ENCODE results near the gene RASA3.
"Not testable (repeated sequence)": the region's sequence is repeated elsewhere in the genome, so short reads cannot be mapped to it uniquely, and the experiment has no call there.

RASA3 gene

DNA sequence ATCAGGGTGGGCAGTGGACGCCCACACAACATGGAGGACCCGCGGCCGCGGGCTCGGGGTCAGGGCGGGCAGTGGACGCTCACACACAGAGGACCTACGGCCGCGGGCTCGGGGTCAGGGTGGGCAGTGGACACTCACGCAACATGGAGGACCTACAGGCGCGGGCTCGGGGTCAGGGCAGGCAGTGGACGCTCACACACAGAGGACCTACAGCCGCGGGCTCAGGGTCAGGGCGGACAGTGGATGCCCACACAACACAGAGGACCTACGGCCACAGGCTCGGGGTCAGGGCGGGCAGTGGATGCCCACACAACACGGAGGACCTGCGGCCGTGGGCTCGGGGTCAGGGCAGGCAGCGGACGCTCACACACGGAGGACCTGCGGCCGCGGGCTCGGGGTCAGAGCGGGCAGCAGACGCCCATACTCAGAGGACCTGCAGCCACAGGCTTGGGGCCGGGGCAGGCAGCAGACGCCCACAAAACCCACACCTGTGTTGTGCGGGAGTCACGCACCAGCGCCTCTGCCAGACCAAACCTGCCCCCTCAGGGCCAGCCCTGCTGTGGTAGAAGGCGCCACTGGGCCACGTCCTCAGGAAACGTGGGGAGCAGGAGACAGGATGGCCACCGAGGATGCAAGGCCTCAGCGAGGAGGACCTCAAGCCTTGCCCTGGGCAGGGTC is 131.0 kb downstream of the RASA3 start:
- no peak for DNase-seq (ENCODE audit: low read depth)

DNA sequence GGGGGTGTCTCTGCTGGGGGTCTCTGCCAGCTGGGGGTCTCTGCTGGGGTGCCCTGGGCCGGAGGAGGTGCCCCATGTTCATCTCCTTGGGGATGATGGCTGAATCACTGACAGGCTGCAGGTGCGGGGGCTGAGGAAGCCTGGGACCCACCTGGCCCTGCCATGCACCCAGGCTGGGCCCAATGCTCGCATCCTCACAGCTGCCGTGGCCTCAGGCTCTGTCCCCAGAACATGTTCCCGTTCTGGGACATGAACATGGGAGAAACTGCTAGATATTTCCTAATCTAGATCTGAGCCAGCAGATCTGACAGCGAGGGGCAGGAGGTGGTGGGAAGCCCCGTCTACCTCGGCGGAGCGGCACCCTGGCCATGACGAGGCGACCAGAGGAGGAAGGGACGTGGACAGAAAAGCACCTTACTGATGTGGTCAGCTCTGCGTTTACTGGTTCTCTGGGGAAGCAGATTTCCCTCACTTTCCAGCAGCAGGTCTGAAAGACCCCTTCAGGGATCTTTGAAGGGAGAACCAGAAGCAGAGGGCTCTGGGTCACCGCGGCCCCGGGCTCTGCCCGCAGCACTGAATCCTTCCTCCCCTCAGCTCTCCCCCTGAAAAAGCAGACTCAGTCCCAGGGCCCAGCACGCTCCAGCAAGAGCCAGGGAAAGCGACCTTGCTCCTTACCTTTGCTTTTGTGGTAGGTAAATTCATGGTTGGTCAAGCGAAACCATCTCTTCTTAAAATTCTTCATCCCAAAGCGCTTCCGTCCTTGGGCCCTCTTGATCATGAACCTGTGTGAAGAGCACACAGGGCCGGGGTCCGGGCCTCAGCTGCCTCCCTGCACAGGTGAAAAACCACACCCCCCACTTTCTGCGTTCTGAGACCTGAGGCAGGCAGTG is 132.0 kb downstream of the RASA3 start:
- DNase-seq (ENCODE audit: low read depth) = no peak

- DNase-seq (ENCODE audit: low read depth) = no peak
These were observed 132.9 kb downstream of the RASA3 start for GRCh38 chr13:113999618-113999910.

- no peak for DNase-seq (ENCODE audit: low read depth)
These were observed 133.4 kb downstream of the RASA3 start for GRCh38 chr13:113998781-113999617.

- peak; percentile 72 for DNase-seq (ENCODE audit: low read depth)
These were observed 134.3 kb downstream of the RASA3 start for GRCh38 chr13:113997845-113998751.

DNA sequence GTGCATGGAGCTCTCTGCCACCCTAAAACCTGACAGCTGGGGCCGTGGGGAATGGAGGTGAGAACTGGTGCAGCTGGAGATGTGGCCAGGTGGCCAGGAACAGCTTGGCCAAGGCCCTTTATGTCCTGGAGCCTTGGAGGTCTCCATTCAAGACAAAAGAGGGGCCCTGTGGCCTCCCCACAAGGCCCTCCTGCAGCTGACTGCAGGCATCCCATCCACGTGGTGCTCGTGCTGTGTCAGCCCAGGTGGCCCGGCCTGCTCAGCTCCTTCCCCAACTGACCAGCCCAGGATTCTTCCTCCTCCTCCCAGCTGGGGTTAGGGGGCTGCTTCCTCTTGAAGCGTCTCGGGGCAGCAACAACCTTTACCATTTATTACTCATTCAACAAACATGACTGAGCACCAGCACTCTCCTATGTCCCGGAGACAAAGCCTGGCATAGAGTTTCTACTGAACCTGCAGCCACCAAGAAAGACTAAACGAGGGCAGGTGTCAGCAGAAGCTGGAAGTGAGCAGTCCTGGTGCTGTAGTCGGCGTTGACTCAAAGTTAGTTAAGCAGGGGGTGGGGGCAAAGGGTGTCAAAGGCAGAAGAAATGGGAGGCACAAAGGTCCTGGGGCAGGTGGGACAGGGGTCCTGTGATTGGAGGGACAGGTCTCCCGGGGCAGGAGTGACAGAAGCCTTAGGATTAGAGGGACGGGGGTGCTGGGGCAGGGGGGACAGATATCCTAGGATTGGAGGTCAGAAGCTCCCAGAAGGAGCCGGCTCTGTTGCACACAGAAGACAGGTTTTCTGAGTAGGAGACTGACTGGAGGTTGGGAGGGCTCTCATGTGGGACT is 135.3 kb downstream of the RASA3 start:
- DNase-seq (ENCODE audit: low read depth) = no peak

DNA sequence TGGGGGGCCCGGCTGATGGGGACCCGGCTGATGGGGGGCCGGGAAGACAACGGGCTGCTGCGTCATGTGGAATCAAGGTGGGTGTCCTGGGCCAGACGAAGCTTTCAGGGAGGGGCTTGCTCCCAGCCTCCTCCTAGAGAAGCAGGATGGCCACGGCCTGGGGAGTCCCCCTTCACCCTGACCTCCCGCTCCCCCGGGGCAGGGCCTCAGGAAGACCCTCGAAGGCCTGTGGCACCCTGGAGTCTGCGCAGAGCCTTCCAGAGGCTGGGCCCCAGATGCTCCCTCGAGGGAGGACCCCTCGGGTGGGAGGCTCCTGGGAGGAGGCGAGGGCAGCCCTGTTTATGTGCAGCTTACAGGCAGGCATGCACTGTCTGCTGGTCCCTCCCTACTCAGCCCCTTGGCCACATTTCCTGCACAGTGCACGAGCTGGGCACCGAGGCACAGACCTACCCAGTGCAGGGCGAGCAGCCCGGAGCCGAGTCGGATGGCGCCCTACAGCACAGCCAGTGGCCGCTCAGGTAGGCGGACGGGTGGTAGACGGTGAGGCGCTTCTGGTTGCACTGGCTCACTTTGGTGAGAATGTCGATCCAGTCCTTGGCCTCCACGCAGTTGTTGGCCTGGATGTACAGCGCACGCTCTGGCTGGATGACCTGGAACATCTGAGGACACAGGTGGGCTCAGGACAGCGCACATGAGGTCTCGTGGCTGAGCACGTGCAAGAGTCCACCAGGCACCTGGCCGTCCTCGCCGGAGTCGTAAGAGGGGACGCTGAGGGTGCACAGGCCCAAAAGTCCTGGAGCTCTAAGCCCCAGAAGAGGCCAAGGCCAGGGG is 136.1 kb downstream of the RASA3 start:
- DNase-seq (ENCODE audit: low read depth) = no peak

DNA sequence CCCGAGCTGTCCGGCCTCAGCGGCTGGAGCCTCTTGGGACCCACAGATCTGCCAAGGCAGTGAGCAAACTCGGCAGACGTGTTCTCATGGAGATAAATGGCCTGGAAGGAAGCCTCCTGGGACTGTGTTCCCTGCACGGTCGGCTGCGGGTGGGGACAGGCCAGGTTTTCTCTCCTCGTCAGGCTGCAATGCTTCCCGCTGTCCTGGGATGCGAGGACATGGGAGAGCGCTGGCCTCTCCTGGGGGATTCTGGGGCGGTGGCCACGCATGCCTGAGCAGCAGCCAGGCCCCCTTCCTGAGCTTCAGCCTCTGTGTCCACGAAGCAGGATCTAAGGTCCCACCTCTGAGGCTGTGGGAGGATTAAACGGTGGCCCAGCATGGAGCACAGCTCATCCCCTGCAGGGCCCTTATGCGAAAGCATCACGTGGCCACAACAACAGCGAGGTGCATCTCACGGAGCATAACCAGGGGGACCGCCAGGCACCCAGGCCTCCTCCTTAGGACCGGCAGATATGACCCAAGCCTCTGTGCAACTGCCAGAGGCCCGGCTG is 137.3 kb downstream of the RASA3 start:
- DNase-seq (ENCODE audit: low read depth) = no peak

- no peak for DNase-seq (ENCODE audit: low read depth)
These were observed 140.0 kb downstream of the RASA3 start for GRCh38 chr13:113992276-113993005.

DNA sequence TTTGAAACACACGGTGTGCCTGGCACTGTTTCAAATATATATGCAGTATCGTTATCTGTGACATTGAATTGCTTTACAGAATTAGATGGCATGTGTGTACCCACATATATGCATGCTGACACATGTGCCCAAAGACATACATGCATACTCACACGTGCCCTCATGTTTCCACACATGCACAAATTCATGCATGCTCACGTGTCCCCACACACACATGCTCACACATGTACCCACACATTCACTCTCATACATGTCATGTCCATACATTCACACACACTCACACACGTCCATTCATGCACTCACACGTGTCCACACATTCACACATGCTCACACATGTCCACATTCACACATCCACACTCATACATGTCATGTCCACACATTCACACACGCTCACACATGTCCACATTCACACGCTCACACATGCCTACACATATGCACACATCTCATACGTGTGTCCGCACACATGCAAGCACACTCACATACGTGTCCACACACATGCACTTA is 140.7 kb downstream of the RASA3 start:
- DNase-seq (ENCODE audit: low read depth) = no peak

GRCh38 chr13:113991191-113991669 is 141.2 kb downstream of the RASA3 start:
- DNase-seq (ENCODE audit: low read depth) = no peak

DNA sequence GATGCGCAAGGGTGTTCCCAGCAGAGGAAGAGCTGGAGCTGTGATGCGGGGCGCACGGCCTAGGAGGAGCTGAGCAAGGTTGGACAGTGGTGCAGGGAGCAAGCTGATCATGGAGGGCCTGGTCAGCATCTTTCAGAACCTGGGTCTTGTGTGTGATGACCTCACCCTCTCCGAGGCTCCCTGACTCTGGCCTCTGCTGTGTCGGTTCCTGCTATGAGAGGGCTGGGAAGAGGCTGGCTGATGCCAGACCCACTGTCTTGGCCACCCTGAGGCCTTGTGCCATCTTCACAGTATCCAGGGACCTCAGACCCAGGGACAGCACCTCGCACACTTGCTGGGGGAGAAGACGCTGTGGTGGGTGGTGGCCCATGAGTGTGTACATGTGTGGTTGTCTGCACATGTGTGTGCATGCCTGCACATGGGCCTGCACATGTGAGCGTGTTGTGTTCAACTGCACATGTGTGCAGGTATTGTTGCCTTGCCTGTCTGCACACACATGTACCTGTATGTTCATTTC is 142.0 kb downstream of the RASA3 start:
- no peak for DNase-seq (ENCODE audit: low read depth)

- no peak for DNase-seq (ENCODE audit: low read depth)
These were observed 142.7 kb downstream of the RASA3 start for GRCh38 chr13:113989585-113990300.

DNA sequence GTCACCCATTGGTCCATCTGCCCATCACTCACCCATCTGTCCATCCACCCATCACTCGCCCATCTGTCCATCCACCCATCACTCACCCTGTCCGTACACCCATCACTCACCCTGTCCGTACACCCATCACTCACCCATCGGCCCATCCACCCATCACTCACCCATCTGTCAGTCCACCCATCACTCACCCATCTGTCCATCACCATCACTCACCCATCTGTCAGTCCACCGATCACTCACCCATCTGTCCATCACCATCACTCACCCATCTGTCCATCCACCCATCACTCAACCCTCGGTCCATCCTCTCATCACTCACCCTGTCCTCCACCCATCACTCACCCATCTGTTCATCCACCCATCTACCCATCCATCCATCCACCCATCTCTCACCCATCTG is 143.6 kb downstream of the RASA3 start:
- not testable (repeated sequence) for DNase-seq (ENCODE audit: low read depth)

- no peak for DNase-seq (ENCODE audit: low read depth)
These were observed 150.1 kb downstream of the RASA3 start for GRCh38 chr13:113982296-113982661.

- DNase-seq (ENCODE audit: low read depth) = no peak
These were observed 150.7 kb downstream of the RASA3 start for GRCh38 chr13:113981611-113982295.

DNA sequence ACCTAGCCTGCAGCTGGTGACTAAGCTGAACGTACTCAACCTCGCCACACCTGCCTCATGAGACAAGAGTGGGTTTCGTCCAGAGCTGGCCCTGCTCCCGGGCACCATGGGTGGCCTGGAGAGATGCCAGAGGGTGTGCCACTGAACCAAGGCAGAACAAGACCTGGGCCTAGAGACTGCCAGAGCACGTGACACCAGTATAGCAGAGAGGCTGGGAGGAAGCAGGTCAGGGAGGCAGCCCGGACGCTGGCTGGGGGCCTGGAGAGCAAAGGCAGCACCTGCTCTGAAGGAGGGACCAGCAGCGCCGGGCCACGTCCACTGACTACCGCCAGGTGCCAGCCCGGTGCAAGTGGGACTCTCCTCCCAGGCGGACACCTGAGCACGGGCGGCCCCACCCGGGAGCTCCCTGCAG is 151.2 kb downstream of the RASA3 start:
- no peak for DNase-seq (ENCODE audit: low read depth)

Measured in stromal cell of bone marrow (primary cell).